ENCODE data around the gene CHMP4B. TPM values are rescaled to one million over a fixed set of nuclear protein-coding genes. Genes with fewer than 3 reads are reported as not detected.

Gene CHMP4B
- total RNA-seq, 1 donor from 2014 or later, result 95.6 TPM

DNA sequence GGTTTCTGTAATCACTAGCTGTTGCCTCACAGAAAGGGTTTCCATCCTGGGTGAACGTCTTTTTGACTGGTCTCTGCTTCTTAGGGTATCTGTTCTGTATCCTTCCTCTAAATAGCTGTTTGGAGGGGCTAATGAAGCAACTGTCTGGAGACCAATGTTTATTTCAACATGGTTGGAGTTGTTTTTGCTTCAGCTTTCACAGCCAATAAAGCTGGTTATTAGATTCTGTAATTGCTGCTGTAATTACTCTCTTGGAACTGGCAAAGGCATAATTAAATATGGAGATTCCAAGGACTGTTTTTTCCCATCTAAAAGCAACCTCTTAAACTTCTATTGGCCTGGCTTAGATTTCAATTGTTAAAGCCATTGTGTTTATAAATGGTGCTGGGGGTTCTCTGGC, 31.9 kb downstream of the CHMP4B start:
- H3K9me3 Mint-ChIP-seq, result no peaks in the 10 kb centered on the region
- H3K4me1 Mint-ChIP-seq, result peaks cover 69% of the 10 kb centered on the region
- H3K27ac Mint-ChIP-seq, result no peak overlapping the region
- no peak for DNase-seq
- no peak overlapping the region for H3K4me3 Mint-ChIP-seq
- no peaks in the 10 kb centered on the region for H3K27me3 Mint-ChIP-seq
- peaks cover 7% of the 10 kb centered on the region for H3K36me3 Mint-ChIP-seq (ENCODE audit: low read depth)
- intact Hi-C loops (cut with micrococcal nuclease), result no loop called here

DNA sequence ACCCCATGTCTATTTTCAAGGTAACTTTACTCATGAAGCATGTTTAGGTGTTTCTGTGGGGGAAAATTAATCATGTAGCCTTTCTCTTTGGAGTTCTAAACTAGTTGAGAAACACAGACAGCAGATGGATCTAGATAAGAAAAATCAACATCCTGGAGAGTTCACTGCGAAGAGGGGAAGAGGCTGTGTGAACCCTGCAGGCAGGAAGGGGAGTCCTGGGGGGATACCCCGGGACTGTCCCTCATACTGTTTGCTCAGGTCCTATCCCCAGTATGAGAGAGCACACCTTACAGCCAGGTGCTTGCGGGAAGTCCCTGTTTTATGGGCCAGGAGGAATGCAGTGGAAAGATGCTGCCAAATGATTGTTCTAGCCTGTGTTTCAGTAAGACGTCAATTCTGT, 32.7 kb downstream of the CHMP4B start:
- Mint-ChIP-seq H3K27me3 (no peaks in the 10 kb centered on the region), H3K27ac (peak overlapping the region; percentile 57), H3K4me3 (peak overlapping the region; percentile 10), H3K36me3 (ENCODE audit: low read depth) (peaks cover 14% of the 10 kb centered on the region), H3K9me3 (no peaks in the 10 kb centered on the region), H3K4me1 (peaks cover 70% of the 10 kb centered on the region)
- intact Hi-C loops (cut with micrococcal nuclease), result no loop called here
- peak; percentile 71 for DNase-seq

DNA sequence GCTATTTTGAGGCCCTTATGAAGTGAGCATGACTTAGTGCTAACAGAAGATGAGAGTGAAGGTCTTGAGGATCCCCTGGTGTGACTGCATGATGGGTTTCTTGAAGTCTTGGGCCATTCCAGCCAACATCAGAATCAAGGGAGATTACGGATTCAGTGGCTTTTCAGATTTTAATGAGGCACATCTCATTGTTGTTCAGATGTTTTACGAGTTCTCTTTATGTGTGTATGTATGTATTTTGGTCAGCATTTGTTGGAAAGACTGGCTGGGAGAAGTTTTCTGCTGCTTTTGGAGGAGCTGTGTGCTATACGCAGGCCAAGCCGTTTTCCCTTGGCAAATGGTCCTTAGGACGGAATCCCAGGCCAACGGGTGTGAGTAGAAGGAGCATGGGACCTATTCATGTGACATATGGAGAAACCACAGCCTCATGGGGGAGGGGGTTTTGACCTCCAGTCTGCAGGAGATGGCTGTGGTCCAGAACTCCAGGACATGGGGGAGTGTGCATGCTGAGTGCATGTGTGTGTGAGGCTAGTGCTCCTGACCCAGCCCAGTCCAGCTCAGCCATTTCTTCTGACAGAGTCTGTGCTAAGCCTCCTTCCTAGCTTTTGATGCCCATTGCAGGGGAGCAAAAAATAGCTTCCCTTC, 35.3 kb downstream of the CHMP4B start:
- intact Hi-C loops (cut with micrococcal nuclease), result no loop called here
- peaks cover 69% of the 10 kb centered on the region for H3K4me1 Mint-ChIP-seq
- H3K27ac Mint-ChIP-seq, result no peak overlapping the region
- H3K4me3 Mint-ChIP-seq, result no peak overlapping the region
- no peaks in the 10 kb centered on the region for H3K27me3 Mint-ChIP-seq
- DNase-seq, result no peak
- peaks cover 34% of the 10 kb centered on the region for H3K36me3 Mint-ChIP-seq (ENCODE audit: low read depth)
- H3K9me3 Mint-ChIP-seq, result no peaks in the 10 kb centered on the region

DNA sequence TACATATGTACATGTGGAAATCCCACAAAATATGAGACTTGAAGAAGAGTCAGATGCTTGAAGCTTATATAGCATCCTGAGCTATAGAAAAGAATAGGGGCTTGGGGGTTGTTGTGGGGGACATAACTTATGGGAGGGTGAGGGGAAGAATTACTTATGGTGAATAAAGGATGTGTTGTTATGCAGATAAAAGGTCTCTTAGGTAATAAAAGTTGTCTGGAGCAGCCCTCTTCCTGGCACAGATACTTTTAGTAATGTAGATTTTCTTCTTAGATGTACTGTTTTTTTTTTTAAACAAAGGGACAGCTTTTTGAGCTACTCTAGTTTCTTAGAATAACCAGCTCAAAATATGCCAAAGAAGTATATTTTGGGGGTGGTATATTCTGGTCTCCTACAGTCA, 35.9 kb downstream of the CHMP4B start:
- Mint-ChIP-seq H3K4me3 (no peak overlapping the region), H3K27ac (no peak overlapping the region)

DNA sequence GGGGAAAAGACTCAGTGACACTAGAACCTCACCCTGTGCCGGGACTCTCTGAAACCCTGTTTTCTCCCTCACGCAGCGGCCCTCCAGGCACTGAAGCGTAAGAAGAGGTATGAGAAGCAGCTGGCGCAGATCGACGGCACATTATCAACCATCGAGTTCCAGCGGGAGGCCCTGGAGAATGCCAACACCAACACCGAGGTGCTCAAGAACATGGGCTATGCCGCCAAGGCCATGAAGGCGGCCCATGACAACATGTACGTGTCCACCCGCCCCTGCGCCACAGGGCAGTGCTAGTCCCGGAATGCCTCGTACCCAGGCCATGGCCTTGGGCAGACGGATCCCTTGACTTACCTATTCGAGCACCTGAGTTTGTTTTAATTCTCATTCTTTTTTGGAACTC, 37.2 kb downstream of the CHMP4B start:
- intact Hi-C loops (cut with micrococcal nuclease), result no loop called here
- no peak for DNase-seq
- Mint-ChIP-seq H3K9me3 (no peaks in the 10 kb centered on the region), H3K4me3 (no peak overlapping the region), H3K27ac (no peak overlapping the region), H3K27me3 (no peaks in the 10 kb centered on the region), H3K4me1 (peaks cover 71% of the 10 kb centered on the region), H3K36me3 (ENCODE audit: low read depth) (peaks cover 53% of the 10 kb centered on the region)

More for the DNA sequence above, 35.9 kb downstream of the CHMP4B start:
- H3K4me1 Mint-ChIP-seq, result peaks cover 68% of the 10 kb centered on the region
- no peaks in the 10 kb centered on the region for H3K9me3 Mint-ChIP-seq
- intact Hi-C loops (cut with micrococcal nuclease), result no loop called here
- H3K36me3 Mint-ChIP-seq (ENCODE audit: low read depth), result peaks cover 40% of the 10 kb centered on the region
- H3K27me3 Mint-ChIP-seq, result no peaks in the 10 kb centered on the region
- DNase-seq, result no peak

DNA sequence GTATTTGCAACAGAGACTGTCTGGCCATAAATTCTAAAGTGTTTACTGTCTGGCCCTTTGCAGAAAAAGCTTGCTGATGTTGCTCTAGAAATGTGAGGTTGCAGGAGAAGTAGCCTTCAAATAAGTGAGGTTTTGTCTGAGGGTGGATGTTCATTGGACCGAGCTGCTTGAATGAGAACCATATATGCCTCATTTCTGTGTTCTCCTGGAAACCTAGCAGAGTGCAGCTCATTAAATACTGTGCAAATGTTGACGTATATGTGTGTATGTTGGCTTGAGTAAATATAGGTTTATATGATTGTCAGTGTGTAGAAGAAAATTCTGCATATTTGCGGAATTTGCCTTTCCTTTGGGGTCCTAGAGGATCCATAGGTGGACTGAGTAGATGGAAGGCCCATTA, 39.0 kb downstream of the CHMP4B start:
- Mint-ChIP-seq H3K4me1 (peaks cover 73% of the 10 kb centered on the region), H3K4me3 (no peak overlapping the region), H3K9me3 (no peaks in the 10 kb centered on the region), H3K36me3 (ENCODE audit: low read depth) (peaks cover 67% of the 10 kb centered on the region), H3K27me3 (no peaks in the 10 kb centered on the region), H3K27ac (no peak overlapping the region)
- no peak for DNase-seq
- intact Hi-C loops (cut with micrococcal nuclease), result loop anchor here (5.0 kb wide), 2 partner anchors 38 to 217 kb away; partner anchors contain the start of gene CHMP4B

DNA sequence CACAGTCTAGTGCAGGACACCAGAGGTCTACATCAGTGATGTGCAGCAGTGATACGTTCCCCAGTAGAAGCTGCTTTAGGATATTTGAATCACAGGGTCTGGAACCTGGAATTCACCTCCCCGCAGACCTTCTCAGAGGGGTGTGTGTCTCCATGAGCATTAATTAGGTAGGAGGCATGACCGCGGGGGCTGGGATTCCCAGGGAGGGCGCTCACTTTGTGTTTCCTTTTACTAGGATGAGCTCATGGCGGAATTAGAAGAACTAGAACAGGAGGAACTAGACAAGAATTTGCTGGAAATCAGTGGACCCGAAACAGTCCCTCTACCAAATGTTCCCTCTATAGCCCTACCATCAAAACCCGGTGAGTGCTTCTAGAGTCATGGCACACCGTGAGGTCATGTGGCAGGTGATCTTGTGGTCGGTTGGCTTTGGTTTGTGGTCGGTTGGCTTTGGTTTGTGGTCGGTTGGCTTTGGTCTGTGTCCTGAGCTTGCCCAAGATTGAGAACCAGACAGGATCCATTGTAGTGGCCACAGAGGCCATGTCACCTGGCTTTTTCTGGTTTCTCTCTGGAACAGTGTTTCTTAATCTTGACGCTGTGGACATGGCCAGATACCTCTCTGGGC, 40.8 kb downstream of the CHMP4B start:
- H3K9me3 Mint-ChIP-seq, result no peaks in the 10 kb centered on the region
- DNase-seq, result no peak
- H3K27ac Mint-ChIP-seq, result peak overlapping the region; percentile 45
- intact Hi-C loops (cut with micrococcal nuclease), result loop anchor here (5.0 kb wide), 2 partner anchors 40 to 215 kb away; partner anchors contain the start of gene CHMP4B
- peaks cover 58% of the 10 kb centered on the region for H3K4me1 Mint-ChIP-seq
- H3K4me3 Mint-ChIP-seq, result no peak overlapping the region
- H3K36me3 Mint-ChIP-seq (ENCODE audit: low read depth), result peaks cover 79% of the 10 kb centered on the region
- H3K27me3 Mint-ChIP-seq, result no peaks in the 10 kb centered on the region

DNA sequence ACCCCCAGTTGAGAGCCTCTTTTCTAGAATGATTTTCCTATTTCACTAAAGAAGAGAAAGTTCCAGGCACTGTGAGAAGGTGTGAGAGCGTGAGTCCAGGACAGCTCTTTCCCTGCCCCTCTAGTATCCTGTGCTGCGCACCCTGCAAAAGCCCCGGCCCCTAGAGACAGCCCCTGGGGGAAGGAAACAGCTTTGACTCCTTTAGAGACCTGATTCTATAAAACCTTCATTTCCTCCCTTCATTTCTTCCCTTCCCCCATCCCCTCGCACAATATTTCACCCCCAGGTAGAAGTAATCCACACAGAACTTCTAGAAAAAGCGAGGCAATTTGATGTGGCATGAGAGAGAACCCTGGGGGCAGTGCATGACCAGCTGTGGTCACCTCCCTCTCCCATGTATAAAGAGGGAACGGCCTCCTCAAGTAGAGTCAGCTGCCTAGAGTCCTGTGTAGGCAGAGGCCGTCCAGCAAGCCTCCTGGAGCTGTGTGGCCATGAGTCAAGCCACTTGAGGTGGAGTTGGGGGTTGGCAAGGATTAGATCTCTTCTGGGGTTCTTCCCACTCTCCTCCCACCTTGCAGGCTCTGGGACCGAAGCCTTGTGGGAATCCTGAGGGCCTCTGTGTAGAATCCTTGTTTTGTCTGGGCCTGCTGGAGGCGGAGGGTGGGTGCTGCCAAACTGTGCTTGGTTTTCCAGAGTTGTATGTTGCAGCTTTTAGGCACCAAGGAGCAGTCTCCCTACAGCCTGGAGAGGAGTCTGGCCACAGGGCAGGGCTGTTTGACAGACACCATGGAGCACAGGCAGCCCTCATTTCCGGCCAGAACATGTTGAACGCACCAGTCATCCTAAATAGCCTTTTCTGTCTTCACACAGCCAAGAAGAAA, 41.7 kb downstream of the CHMP4B start:
- Mint-ChIP-seq H3K27me3 (no peaks in the 10 kb centered on the region), H3K9me3 (no peaks in the 10 kb centered on the region), H3K36me3 (ENCODE audit: low read depth) (peaks cover 85% of the 10 kb centered on the region), H3K4me3 (peak overlapping the region; percentile 66), H3K27ac (peak overlapping the region; percentile 86), H3K4me1 (peaks cover 56% of the 10 kb centered on the region)
- intact Hi-C loops (cut with micrococcal nuclease), result loop anchor here (5.0 kb wide), 2 partner anchors 41 to 214 kb away; partner anchors contain the start of gene CHMP4B
- DNase-seq, result no peak

DNA sequence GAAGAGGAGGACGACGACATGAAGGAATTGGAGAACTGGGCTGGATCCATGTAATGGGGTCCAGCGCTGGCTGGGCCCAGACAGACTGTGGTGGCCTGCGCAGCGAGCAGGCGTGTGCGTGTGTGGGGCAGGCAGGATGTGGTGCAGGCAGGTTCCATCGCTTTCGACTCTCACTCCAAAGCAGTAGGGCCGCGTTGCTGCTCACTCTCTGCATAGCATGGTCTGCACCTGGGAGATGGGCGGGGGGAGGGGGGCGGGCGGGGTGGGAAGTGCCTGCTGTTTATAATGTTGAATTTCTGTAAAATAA, 42.3 kb downstream of the CHMP4B start:
- peaks cover 87% of the 10 kb centered on the region for H3K36me3 Mint-ChIP-seq (ENCODE audit: low read depth)

DNA sequence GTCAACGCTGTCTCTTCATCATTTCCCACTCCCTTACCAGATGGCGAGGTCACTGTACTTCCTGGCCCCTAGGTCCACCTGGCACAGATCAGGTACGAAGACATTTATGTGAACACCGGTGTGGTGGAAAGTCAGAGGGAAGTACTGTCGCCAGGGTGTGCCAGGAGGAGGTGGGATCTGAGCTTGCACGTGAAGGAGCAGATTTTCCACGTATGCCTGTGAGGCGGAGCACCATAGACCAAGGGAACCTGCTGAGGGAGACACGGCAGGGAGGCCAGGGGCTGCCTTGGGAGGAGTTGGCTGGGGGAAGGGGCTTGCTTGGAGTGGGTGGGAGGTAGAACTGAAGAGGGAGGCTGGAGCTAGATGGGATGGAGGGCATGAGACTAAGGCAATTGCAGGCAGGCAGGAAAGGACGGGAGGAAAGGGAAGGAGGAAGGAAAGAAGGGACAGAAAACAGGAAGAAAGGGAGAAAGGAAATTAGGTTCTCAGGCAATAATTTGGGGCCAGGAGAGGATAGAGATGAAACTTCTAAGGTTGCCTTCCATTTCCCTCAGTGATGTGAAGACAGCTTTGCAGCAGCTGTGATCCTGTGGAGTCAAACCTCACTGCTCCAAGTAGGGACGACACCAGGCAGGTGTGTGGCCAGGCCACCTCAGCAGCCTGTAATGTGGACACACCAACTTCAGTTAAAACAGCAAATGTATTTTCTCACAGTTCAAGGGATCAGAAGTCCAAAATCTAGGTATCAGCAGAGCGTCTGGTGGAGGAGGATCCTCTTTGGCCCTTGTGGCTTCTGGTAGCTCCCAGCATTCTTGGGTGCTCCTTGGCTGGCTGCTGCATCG, 46.8 kb downstream of the CHMP4B start:
- H3K27ac Mint-ChIP-seq, result peak overlapping the region; percentile 85
- intact Hi-C loops (cut with micrococcal nuclease), result no loop called here
- H3K9me3 Mint-ChIP-seq, result no peaks in the 10 kb centered on the region
- no peaks in the 10 kb centered on the region for H3K27me3 Mint-ChIP-seq
- peaks cover 50% of the 10 kb centered on the region for H3K36me3 Mint-ChIP-seq (ENCODE audit: low read depth)
- DNase-seq, result no peak
- peaks cover 47% of the 10 kb centered on the region for H3K4me1 Mint-ChIP-seq
- no peak overlapping the region for H3K4me3 Mint-ChIP-seq

More for the DNA sequence above, 42.3 kb downstream of the CHMP4B start:
- H3K9me3 Mint-ChIP-seq, result no peaks in the 10 kb centered on the region
- H3K27ac Mint-ChIP-seq, result peak overlapping the region; percentile 86
- H3K27me3 Mint-ChIP-seq, result no peaks in the 10 kb centered on the region
- H3K4me1 Mint-ChIP-seq, result peaks cover 59% of the 10 kb centered on the region
- intact Hi-C loops (cut with micrococcal nuclease), result loop anchor here (5.0 kb wide), 2 partner anchors 41 to 214 kb away; partner anchors contain the start of gene CHMP4B
- peak overlapping the region; percentile 66 for H3K4me3 Mint-ChIP-seq
- peak; percentile 85 for DNase-seq

DNA sequence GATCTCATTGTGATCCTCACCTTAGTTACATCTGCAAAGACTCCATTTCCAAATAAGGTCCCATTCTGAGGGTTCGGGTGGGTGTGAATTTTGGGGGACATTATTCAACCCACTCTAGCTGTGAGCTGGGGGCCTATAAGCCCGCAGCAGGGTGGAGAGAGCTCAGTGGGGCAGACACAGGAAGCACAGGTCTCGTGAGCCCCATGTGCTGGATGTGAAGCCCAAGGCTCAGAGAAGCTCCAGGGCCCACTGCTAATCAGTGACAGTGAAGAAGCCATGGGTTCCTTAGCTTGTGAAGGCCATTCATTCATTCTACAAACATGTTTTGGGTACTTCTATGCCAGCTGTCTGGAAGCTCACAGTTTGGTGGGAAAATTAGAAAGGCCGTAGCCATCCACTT, 47.5 kb downstream of the CHMP4B start:
- intact Hi-C loops (cut with micrococcal nuclease), result no loop called here
- peaks cover 44% of the 10 kb centered on the region for H3K36me3 Mint-ChIP-seq (ENCODE audit: low read depth)
- peaks cover 41% of the 10 kb centered on the region for H3K4me1 Mint-ChIP-seq
- no peaks in the 10 kb centered on the region for H3K9me3 Mint-ChIP-seq
- peak overlapping the region; percentile 64 for H3K4me3 Mint-ChIP-seq
- H3K27ac Mint-ChIP-seq, result peak overlapping the region; percentile 85
- no peak for DNase-seq
- H3K27me3 Mint-ChIP-seq, result no peaks in the 10 kb centered on the region

DNA sequence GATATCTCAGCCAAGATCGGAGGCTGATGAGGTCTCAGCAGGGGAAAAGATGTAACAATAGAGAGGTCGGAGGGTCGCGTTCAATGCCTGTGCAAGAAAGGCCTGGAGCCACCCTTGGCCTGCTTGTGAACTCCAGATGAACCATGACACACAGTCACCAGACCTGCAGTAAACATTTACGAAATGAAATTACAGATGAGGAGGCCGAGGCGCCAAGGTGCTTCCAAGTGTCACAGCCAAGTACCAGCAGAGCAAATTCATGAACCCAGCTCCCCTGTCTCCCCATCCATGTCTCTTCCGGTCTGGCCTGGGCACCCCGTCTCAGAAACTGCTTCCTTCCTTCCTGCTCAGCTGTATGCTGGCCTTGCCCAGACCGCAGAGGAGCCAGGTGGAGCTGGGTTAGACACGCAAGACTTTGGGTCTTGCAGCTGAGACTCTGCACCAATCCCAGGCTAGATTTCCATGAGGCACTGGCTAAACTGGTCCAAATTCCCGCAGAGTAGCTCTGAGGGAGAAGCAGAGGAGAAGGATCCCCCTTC, 48.1 kb downstream of the CHMP4B start:
- Mint-ChIP-seq H3K27me3 (no peaks in the 10 kb centered on the region), H3K4me1 (peaks cover 36% of the 10 kb centered on the region), H3K9me3 (no peaks in the 10 kb centered on the region), H3K4me3 (peak overlapping the region; percentile 64), H3K36me3 (ENCODE audit: low read depth) (peaks cover 39% of the 10 kb centered on the region), H3K27ac (peak overlapping the region; percentile 85)
- peak; percentile 86 for DNase-seq
- intact Hi-C loops (cut with micrococcal nuclease), result no loop called here

DNA sequence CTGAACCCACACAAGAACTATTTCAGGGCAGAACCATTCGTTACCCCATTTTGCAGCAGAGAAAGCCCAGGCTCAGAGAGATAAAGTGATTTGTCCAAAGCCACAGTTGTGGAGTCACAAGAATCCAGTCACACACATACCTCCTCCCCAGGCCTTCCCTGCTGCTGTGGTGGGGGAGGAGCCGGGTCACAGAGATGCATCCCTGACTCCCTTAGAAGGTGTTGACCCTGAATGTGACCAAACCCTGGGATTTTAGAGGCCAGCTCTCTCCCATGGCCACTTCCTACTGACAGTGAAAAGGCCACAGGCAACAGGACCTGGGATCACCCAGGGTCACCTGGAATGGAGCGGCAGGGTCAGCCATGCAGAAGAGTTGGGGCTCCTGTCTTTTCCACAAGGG, 48.6 kb downstream of the CHMP4B start:
- H3K4me1 Mint-ChIP-seq, result peaks cover 31% of the 10 kb centered on the region
- intact Hi-C loops (cut with micrococcal nuclease), result loop anchor here (5.0 kb wide), 1 partner anchor 268 kb away; no protein-coding TSS in a partner anchor
- no peaks in the 10 kb centered on the region for H3K27me3 Mint-ChIP-seq
- peak overlapping the region; percentile 64 for H3K4me3 Mint-ChIP-seq
- no peaks in the 10 kb centered on the region for H3K9me3 Mint-ChIP-seq
- H3K36me3 Mint-ChIP-seq (ENCODE audit: low read depth), result peaks cover 33% of the 10 kb centered on the region
- DNase-seq, result no peak
- peak overlapping the region; percentile 85 for H3K27ac Mint-ChIP-seq

All from activated CD4-positive, alpha-beta T cell treated with anti-CD3 and anti-CD28 coated beads, Interleukin-2, amount 10 ng/mL, durations not matched to agents 24 days and 14 days (primary cell).